B cell (primary cell): Measurements from ENCODE around the gene USP2.

Experiments
- CTCF ChIP-seq: fragments of 200-600 bp; IDR thresholded peaks from one replicate; pipeline ENCODE4 v1.8.0; 2022; ENCODE audit warnings: antibody characterized with exemption, mild to moderate bottlenecking
- EZH2 ChIP-seq: IDR thresholded peaks from 2 replicates; pipeline ENCODE4 v1.6.1; 2012; ENCODE audit warnings: borderline replicate concordance, low read depth, mild to moderate bottlenecking, moderate library complexity, low read length; ENCODE audit not compliant: insufficient read depth, poor library complexity, severe bottlenecking

GRCh38 chr11:119366690-119367620 is 14.5 kb downstream of the USP2 start:
- no peak for TF ChIP-seq CTCF
- TF ChIP-seq EZH2, result no peak
